CD14-positive monocyte (primary cell): ENCODE measurements around the gene CLDN34. TPM values are rescaled to one million over a fixed set of nuclear protein-coding genes. Genes with fewer than 3 reads are reported as not detected.

ENCODE experiments used
- DNase-seq, 3 donors: peaks; one replicate each; pipeline ENCODE4 v3.0.0-alpha.2; 2011 to 2022
- H2AFZ ChIP-seq: 2 replicates; pipeline ENCODE4 v1.6.0; 2012; ENCODE audit warnings: mild to moderate bottlenecking, low read depth, low read length, inconsistent platforms; ENCODE audit not compliant: insufficient read depth, poor library complexity, severe bottlenecking
- H3K27ac ChIP-seq, 2 donors: 1 replicate in 1 of 2; 2 replicates in 1 of 2; pipeline ENCODE4 v1.5.1; 2012 to 2013; ENCODE audit warnings: low read length in 2 of 2, control low read depth in 1 of 2, inconsistent platforms in 1 of 2, low read depth in 1 of 2, mild to moderate bottlenecking in 1 of 2
- H3K27me3 ChIP-seq, 2 donors: one replicate each; pipeline versions ENCODE4 v1.6.0 to v1.6.1; 2011 to 2013; ENCODE audit warnings: low read length in 2 of 2; ENCODE audit not compliant: control insufficient read depth in 2 of 2, insufficient read depth in 2 of 2
- H3K36me3 ChIP-seq, 2 donors: replicated peaks in 1 of 2; 1 replicate in 1 of 2; 2 replicates in 1 of 2; pipeline versions ENCODE4 v1.5.1 to v1.6.1; 2012 to 2013; ENCODE audit warnings: low read length in 2 of 2, control low read depth in 1 of 2, inconsistent platforms in 1 of 2, mild to moderate bottlenecking in 1 of 2; ENCODE audit not compliant: insufficient read depth in 2 of 2, control insufficient read depth in 1 of 2
- H3K4me1 ChIP-seq, 2 donors: 1 replicate in 1 of 2; 2 replicates in 1 of 2; pipeline versions ENCODE4 v1.5.1 to v1.6.1; 2012 to 2013; ENCODE audit warnings: low read length in 2 of 2, control low read depth in 1 of 2, inconsistent platforms in 1 of 2, mild to moderate bottlenecking in 1 of 2, moderate library complexity in 1 of 2; ENCODE audit not compliant: insufficient read depth in 2 of 2, control insufficient read depth in 1 of 2
- H3K4me2 ChIP-seq: replicated peaks from 2 replicates; pipeline ENCODE3; 2012; ENCODE audit warnings: low read length, moderate library complexity, mild to moderate bottlenecking; ENCODE audit not compliant: poor library complexity, severe bottlenecking; ENCODE audit errors: extremely low read depth
- H3K4me3 ChIP-seq, 3 experiments: fragments of 200-600 bp in 1 of 3; sonication (generic) in 1 of 3; replicated peaks in 1 of 3; 1 replicate in 2 of 3; 2 replicates in 1 of 3; pipeline ENCODE4 v1.5.1; 2011 to 2013; ENCODE audit warnings: low read length in 3 of 3, mild to moderate bottlenecking in 3 of 3, control low read depth in 2 of 3, low read depth in 2 of 3, inconsistent platforms in 1 of 3, moderate library complexity in 1 of 3
- H3K79me2 ChIP-seq: 2 replicates; pipeline ENCODE4 v1.6.0; 2012; ENCODE audit warnings: mild to moderate bottlenecking, control low read depth, inconsistent platforms, low read length, moderate library complexity; ENCODE audit not compliant: insufficient read depth
- H3K9ac ChIP-seq: 2 replicates; pipeline ENCODE4 v1.6.0; 2017; ENCODE audit warnings: low read length, mild to moderate bottlenecking; ENCODE audit not compliant: insufficient read depth, poor library complexity, severe bottlenecking
- H3K9me3 ChIP-seq, 2 donors: replicated peaks in 1 of 2; 1 replicate in 1 of 2; 2 replicates in 1 of 2; pipeline versions ENCODE4 v1.5.1 to v1.6.1; 2012 to 2013; ENCODE audit warnings: low read length in 2 of 2, control low read depth in 1 of 2; ENCODE audit not compliant: control insufficient read depth in 1 of 2, insufficient read depth in 1 of 2
- H4K20me1 ChIP-seq: 2 replicates; pipeline ENCODE4 v1.6.0; 2012; ENCODE audit warnings: mild to moderate bottlenecking, low read length, control low read depth, moderate library complexity; ENCODE audit not compliant: insufficient read depth
- H3K27ac Mint-ChIP-seq, 7 donors: one replicate each; pipeline ENCODE4 v1.8.0; 2020; ENCODE audit warnings: mild to moderate bottlenecking in 7 of 7, mixed read lengths in 7 of 7, moderate library complexity in 6 of 7, inconsistent platforms in 2 of 7
- H3K27me3 Mint-ChIP-seq, 3 donors: one replicate each; pipeline ENCODE4 v1.8.0; 2021 to 2022; ENCODE audit warnings: low read depth in 3 of 3, mild to moderate bottlenecking in 3 of 3, mixed read lengths in 3 of 3, moderate library complexity in 3 of 3, inconsistent platforms in 1 of 3
- H3K36me3 Mint-ChIP-seq, 2 donors: one replicate each; pipeline ENCODE4 v1.8.0; 2020; ENCODE audit warnings: mixed read lengths in 2 of 2, inconsistent platforms in 1 of 2, mild to moderate bottlenecking in 1 of 2
- H3K4me1 Mint-ChIP-seq: one replicate; pipeline ENCODE4 v1.8.0; 2020; ENCODE audit warnings: mild to moderate bottlenecking, mixed read lengths
- H3K4me3 Mint-ChIP-seq, 2 donors: one replicate each; pipeline ENCODE4 v1.8.0; 2020; ENCODE audit warnings: mild to moderate bottlenecking in 2 of 2, mixed read lengths in 2 of 2, moderate library complexity in 1 of 2
- H3K9me3 Mint-ChIP-seq, 7 donors: one replicate each; pipeline ENCODE4 v1.8.0; 2020 to 2022; ENCODE audit warnings: mixed read lengths in 7 of 7, mild to moderate bottlenecking in 6 of 7, moderate library complexity in 6 of 7, inconsistent platforms in 2 of 7
- WGBS: methylation state at CpG from one replicate; pipeline ENCODE4 v1.1.5; 2013; ENCODE audit warnings: missing lambda C conversion rate; ENCODE audit not compliant: insufficient coverage; 5-methylcytosine and 5-hydroxymethylcytosine counted together
- intact Hi-C, 2 donors: fragments of 100-400 bp; cut with micrococcal nuclease; formaldehyde crosslinking; loops; one replicate each; pipeline versions ENCODE4 v1.15.0 to v1.15.1; 2023
- polyA plus RNA-seq, 3 donors: library from polyadenylated mRNA; depleted of rRNA in 1 of 3; unstranded in 2 of 3; stranded (reverse) in 1 of 3; fragments of 300-500 nt in 2 of 3; fragments of >200 nt in 1 of 3; fragmentation: Illumina TruSeq in 2 of 3; gene quantifications; 1 replicate in 2 of 3; 2 replicates in 1 of 3; pipeline ENCODE4 v1.2.3, GENCODE V29; 2012 to 2021
- TF ChIP-seq, protein P1 (sequence below): fragments of 200-600 bp; IDR thresholded peaks from one replicate; pipeline ENCODE4 v1.8.0; 2022; ENCODE audit warnings: antibody characterized with exemption, mild to moderate bottlenecking

The CLDN34 gene
- polyA plus RNA-seq, 3 donors, result not detected

DNA sequence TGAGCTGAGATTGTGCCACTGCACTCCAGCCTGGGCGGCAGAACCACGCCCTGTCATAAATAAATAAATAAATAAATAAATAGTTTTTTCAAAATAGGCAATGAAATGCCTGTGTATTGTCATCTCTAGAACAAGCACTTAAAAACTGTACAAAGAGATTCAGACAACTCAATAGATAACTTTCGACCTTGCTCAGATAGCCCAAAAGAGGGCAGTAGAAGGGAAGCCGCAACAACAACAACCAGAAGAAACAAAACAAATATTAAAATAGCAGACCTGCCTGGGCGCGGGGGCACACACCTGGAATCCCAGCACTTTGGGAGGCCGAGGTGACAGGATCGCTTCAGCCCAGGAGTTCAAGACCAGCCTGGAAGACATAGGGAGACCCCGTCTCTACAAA is 9.4 kb upstream of the CLDN34 start:
- H3K9me3 Mint-ChIP-seq, result peaks cover 4 to 27% (median 17%) of the 10 kb centered on the region in 7 donors
- no peak for DNase-seq
- H3K9me3 ChIP-seq, result peaks cover 17 to 21% of the 10 kb centered on the region in 2 donors
- no peaks in the 10 kb centered on the region for H4K20me1 ChIP-seq
- H3K36me3 Mint-ChIP-seq, result no peaks in the 10 kb centered on the region
- H3K27ac ChIP-seq, result no peak overlapping the region
- no peak overlapping the region for H3K4me2 ChIP-seq
- H3K4me3 ChIP-seq, result no peak overlapping the region
- H3K4me3 Mint-ChIP-seq, result peak overlapping the region in 1 of 2 donors; percentile 39
- TF ChIP-seq, protein P1, sequence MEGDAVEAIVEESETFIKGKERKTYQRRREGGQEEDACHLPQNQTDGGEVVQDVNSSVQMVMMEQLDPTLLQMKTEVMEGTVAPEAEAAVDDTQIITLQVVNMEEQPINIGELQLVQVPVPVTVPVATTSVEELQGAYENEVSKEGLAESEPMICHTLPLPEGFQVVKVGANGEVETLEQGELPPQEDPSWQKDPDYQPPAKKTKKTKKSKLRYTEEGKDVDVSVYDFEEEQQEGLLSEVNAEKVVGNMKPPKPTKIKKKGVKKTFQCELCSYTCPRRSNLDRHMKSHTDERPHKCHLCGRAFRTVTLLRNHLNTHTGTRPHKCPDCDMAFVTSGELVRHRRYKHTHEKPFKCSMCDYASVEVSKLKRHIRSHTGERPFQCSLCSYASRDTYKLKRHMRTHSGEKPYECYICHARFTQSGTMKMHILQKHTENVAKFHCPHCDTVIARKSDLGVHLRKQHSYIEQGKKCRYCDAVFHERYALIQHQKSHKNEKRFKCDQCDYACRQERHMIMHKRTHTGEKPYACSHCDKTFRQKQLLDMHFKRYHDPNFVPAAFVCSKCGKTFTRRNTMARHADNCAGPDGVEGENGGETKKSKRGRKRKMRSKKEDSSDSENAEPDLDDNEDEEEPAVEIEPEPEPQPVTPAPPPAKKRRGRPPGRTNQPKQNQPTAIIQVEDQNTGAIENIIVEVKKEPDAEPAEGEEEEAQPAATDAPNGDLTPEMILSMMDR, result no peak
- no CpG with 5 or more reads among the region's 9 CpGs for WGBS
- H3K27me3 ChIP-seq, result no peaks in the 10 kb centered on the region
- no peaks in the 10 kb centered on the region for H3K79me2 ChIP-seq
- peaks cover 21% of the 10 kb centered on the region for H3K4me1 Mint-ChIP-seq
- intact Hi-C loops, result no loop called here
- H3K9ac ChIP-seq, result no peak overlapping the region
- H2AFZ ChIP-seq, result no peak overlapping the region
- H3K4me1 ChIP-seq, result peaks cover 3 to 8% of the 10 kb centered on the region in 2 donors
- H3K27me3 Mint-ChIP-seq, result peaks cover 5 to 23% (median 7%) of the 10 kb centered on the region in 3 donors
- H3K36me3 ChIP-seq, result no peaks in the 10 kb centered on the region
- H3K27ac Mint-ChIP-seq, result no peak overlapping the region

DNA sequence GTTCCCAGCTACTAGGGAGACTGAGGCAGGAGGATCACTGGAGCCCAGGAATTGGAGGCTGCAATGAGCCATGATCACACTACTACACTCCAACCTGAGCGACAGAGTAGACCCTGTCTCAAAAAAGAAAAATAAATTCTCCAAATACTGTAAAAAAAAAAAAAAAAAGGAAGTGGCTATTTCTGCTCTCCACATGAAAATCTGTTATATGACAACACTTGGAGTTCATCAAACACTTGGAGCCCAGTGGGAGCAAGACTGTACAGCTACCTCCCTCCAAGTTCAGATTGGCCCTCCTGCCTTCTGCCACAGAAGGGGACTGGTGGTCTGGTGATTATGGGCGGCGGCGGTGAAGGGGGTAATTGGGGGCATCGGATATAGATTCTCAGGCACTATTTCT is 9.0 kb upstream of the CLDN34 start:
- no peak overlapping the region for H3K4me2 ChIP-seq
- H3K79me2 ChIP-seq, result no peaks in the 10 kb centered on the region
- Mint-ChIP-seq H3K4me3 (peak overlapping the region in 1 of 2 donors; percentile 39), H3K27ac (no peak overlapping the region), H3K27me3 (peaks cover 5 to 23% (median 7%) of the 10 kb centered on the region in 3 donors), H3K9me3 (peaks cover 4 to 23% (median 14%) of the 10 kb centered on the region in 7 donors), H3K4me1 (peaks cover 21% of the 10 kb centered on the region), H3K36me3 (no peaks in the 10 kb centered on the region)
- no peaks in the 10 kb centered on the region for H3K27me3 ChIP-seq
- no peak overlapping the region for H3K9ac ChIP-seq
- peaks cover 3 to 8% of the 10 kb centered on the region in 2 donors for H3K4me1 ChIP-seq
- intact Hi-C loops, result no loop called here
- TF ChIP-seq, protein P1, result no peak
- WGBS, result no CpG with 5 or more reads among the region's 5 CpGs
- H3K36me3 ChIP-seq, result no peaks in the 10 kb centered on the region
- H3K9me3 ChIP-seq, result peaks cover 12 to 16% of the 10 kb centered on the region in 2 donors
- no peak overlapping the region for H2AFZ ChIP-seq
- no peak overlapping the region for H3K27ac ChIP-seq
- no peak for DNase-seq
- no peaks in the 10 kb centered on the region for H4K20me1 ChIP-seq
- no peak overlapping the region for H3K4me3 ChIP-seq
